Measurements from ENCODE around the gene FAM90A26. TPM values are rescaled to one million over a fixed set of nuclear protein-coding genes. Genes with fewer than 3 reads are reported as not detected.

FAM90A26 gene
- total and polyA plus RNA-seq, 2 donors from 2014 or later (not counting 2 experiments from before 2014, with no cell fraction given), result not detected

Other genes starting within 250 kb of the FAM90A26 start
- gene USP17L10, start 40.2 kb downstream of the FAM90A26 start, total RNA-seq, result not detected in 2 replicates
- gene USP17L10, start 40.2 kb downstream of the FAM90A26 start, polyA plus RNA-seq, result not detected in 2 replicates
- not detected in 2 replicates for gene USP17L11, start 45.0 kb downstream of the FAM90A26 start, total RNA-seq
- gene USP17L11, start 45.0 kb downstream of the FAM90A26 start, polyA plus RNA-seq, result not detected in 2 replicates
- not detected in 2 replicates for gene USP17L12, start 49.7 kb downstream of the FAM90A26 start, total RNA-seq
- not detected in 2 replicates for gene USP17L12, start 49.7 kb downstream of the FAM90A26 start, polyA plus RNA-seq
- gene USP17L13, start 54.5 kb downstream of the FAM90A26 start, total RNA-seq, result not detected in 2 replicates
- gene USP17L13, start 54.5 kb downstream of the FAM90A26 start, polyA plus RNA-seq, result not detected in 2 replicates
- not detected in 2 replicates for gene USP17L15, start 64.0 kb downstream of the FAM90A26 start, total RNA-seq
- not detected in 2 replicates for gene USP17L15, start 64.0 kb downstream of the FAM90A26 start, polyA plus RNA-seq
- not detected in 2 replicates for gene USP17L17, start 73.5 kb downstream of the FAM90A26 start, total RNA-seq
- gene USP17L17, start 73.5 kb downstream of the FAM90A26 start, polyA plus RNA-seq, result not detected in 2 replicates
- not detected in 2 replicates for gene USP17L18, start 78.2 kb downstream of the FAM90A26 start, total RNA-seq
- gene USP17L18, start 78.2 kb downstream of the FAM90A26 start, polyA plus RNA-seq, result not detected in 2 replicates
- gene USP17L19, start 83.0 kb downstream of the FAM90A26 start, total RNA-seq, result not detected in 2 replicates
- gene USP17L19, start 83.0 kb downstream of the FAM90A26 start, polyA plus RNA-seq, result not detected in 2 replicates
- not detected in 2 replicates for gene USP17L20, start 87.7 kb downstream of the FAM90A26 start, total RNA-seq
- gene USP17L20, start 87.7 kb downstream of the FAM90A26 start, polyA plus RNA-seq, result not detected in 2 replicates
- gene USP17L21, start 92.5 kb downstream of the FAM90A26 start, total RNA-seq, result not detected in 2 replicates
- gene USP17L21, start 92.5 kb downstream of the FAM90A26 start, polyA plus RNA-seq, result not detected in 2 replicates
- not detected in 2 replicates for gene USP17L22, start 97.2 kb downstream of the FAM90A26 start, total RNA-seq
- gene USP17L22, start 97.2 kb downstream of the FAM90A26 start, polyA plus RNA-seq, result not detected in 2 replicates
- gene USP17L24, start 154.8 kb downstream of the FAM90A26 start, total RNA-seq, result not detected in 2 replicates
- not detected in 2 replicates for gene USP17L24, start 154.8 kb downstream of the FAM90A26 start, polyA plus RNA-seq
- not detected in 2 replicates for gene USP17L25, start 159.5 kb downstream of the FAM90A26 start, total RNA-seq
- gene USP17L25, start 159.5 kb downstream of the FAM90A26 start, polyA plus RNA-seq, result not detected in 2 replicates
- gene USP17L26, start 164.2 kb downstream of the FAM90A26 start, total RNA-seq, result not detected in 2 replicates
- gene USP17L26, start 164.2 kb downstream of the FAM90A26 start, polyA plus RNA-seq, result not detected in 2 replicates
- not detected in 2 replicates for gene USP17L5, start 169.0 kb downstream of the FAM90A26 start, total RNA-seq
- not detected in 2 replicates for gene USP17L5, start 169.0 kb downstream of the FAM90A26 start, polyA plus RNA-seq
- not detected in 2 replicates for gene USP17L27, start 173.7 kb downstream of the FAM90A26 start, total RNA-seq
- gene USP17L27, start 173.7 kb downstream of the FAM90A26 start, polyA plus RNA-seq, result not detected in 2 replicates
- not detected in 2 replicates for gene USP17L28, start 178.5 kb downstream of the FAM90A26 start, total RNA-seq
- gene USP17L28, start 178.5 kb downstream of the FAM90A26 start, polyA plus RNA-seq, result not detected in 2 replicates
- not detected in 2 replicates for gene USP17L29, start 183.2 kb downstream of the FAM90A26 start, total RNA-seq
- not detected in 2 replicates for gene USP17L29, start 183.2 kb downstream of the FAM90A26 start, polyA plus RNA-seq
- gene USP17L30, start 192.7 kb downstream of the FAM90A26 start, total RNA-seq, result not detected in 2 replicates
- not detected in 2 replicates for gene USP17L30, start 192.7 kb downstream of the FAM90A26 start, polyA plus RNA-seq